HG03108 (cell line): ENCODE data around the gene CCNA2.

Experiments
- ATAC-seq: cut with Tn5 transposase; IDR thresholded peaks from one replicate; pipeline ENCODE4 v1.9.1; 2021; ENCODE audit warnings: moderate library complexity; ENCODE audit not compliant: unreplicated experiment

Gene CCNA2

GRCh38 chr4:121776610-121777401, 46.9 kb downstream of the CCNA2 start:
- ATAC-seq: no peak

GRCh38 chr4:121773883-121774282, 49.8 kb downstream of the CCNA2 start:
- ATAC-seq: no peak

GRCh38 chr4:121771869-121772268, 51.8 kb downstream of the CCNA2 start:
- no peak for ATAC-seq

- ATAC-seq: no peak
These were observed 54.3 kb downstream of the CCNA2 start for GRCh38 chr4:121769341-121769740.

- no peak for ATAC-seq
These were observed 56.5 kb downstream of the CCNA2 start for GRCh38 chr4:121767166-121767565.
